ENCODE data around the gene BLTP3B. TPM values are rescaled to one million over a fixed set of nuclear protein-coding genes. Genes with fewer than 3 reads are reported as not detected.
"Not testable (repeated sequence)": the region's sequence is repeated elsewhere in the genome, so short reads cannot be mapped to it uniquely, and the experiment has no call there.

BLTP3B gene
- total RNA-seq: 8.6 and 14.9 TPM in 2 replicates

- no peak for DNase-seq (ENCODE audit: extremely low read depth, low read depth, low spot score)
Measured at GRCh38 chr12:100142851-100143559, at the start of gene BLTP3B. BLTP3B (minus strand) TSS chr12:100142874; CDS start chr12:100142635, 239 bp downstream.

GRCh38 chr12:100189636-100190394, 47.1 kb upstream of the BLTP3B start:
- no peak for DNase-seq (ENCODE audit: extremely low read depth, low read depth, low spot score)

GRCh38 chr12:100188888-100189635, 46.4 kb upstream of the BLTP3B start:
- DNase-seq (ENCODE audit: extremely low read depth, low read depth, low spot score): not testable (repeated sequence)

- DNase-seq (ENCODE audit: extremely low read depth, low read depth, low spot score): no peak
Measured at GRCh38 chr12:100187857-100188519, 45.3 kb upstream of the BLTP3B start.

- no peak for DNase-seq (ENCODE audit: extremely low read depth, low read depth, low spot score)
Measured at GRCh38 chr12:100187068-100187467, 44.4 kb upstream of the BLTP3B start.

- DNase-seq (ENCODE audit: extremely low read depth, low read depth, low spot score): no peak
Measured at GRCh38 chr12:100186071-100186470, 43.4 kb upstream of the BLTP3B start.

- DNase-seq (ENCODE audit: extremely low read depth, low read depth, low spot score): no peak
Measured at GRCh38 chr12:100185361-100185894, 42.8 kb upstream of the BLTP3B start.

GRCh38 chr12:100184549-100185145, 42.0 kb upstream of the BLTP3B start:
- DNase-seq (ENCODE audit: extremely low read depth, low read depth, low spot score): no peak

GRCh38 chr12:100179252-100179651, 36.6 kb upstream of the BLTP3B start:
- no peak for DNase-seq (ENCODE audit: extremely low read depth, low read depth, low spot score)

GRCh38 chr12:100176493-100176892, 33.8 kb upstream of the BLTP3B start:
- DNase-seq (ENCODE audit: extremely low read depth, low read depth, low spot score): not testable (repeated sequence)

GRCh38 chr12:100174495-100174894, 31.8 kb upstream of the BLTP3B start:
- DNase-seq (ENCODE audit: extremely low read depth, low read depth, low spot score): no peak

- DNase-seq (ENCODE audit: extremely low read depth, low read depth, low spot score): no peak
Measured at GRCh38 chr12:100173111-100173510, 30.4 kb upstream of the BLTP3B start.

- no peak for DNase-seq (ENCODE audit: extremely low read depth, low read depth, low spot score)
Measured at GRCh38 chr12:100171248-100171647, 28.6 kb upstream of the BLTP3B start.

GRCh38 chr12:100170313-100170858, 27.7 kb upstream of the BLTP3B start:
- no peak for DNase-seq (ENCODE audit: extremely low read depth, low read depth, low spot score)

- DNase-seq (ENCODE audit: extremely low read depth, low read depth, low spot score): no peak
Measured at GRCh38 chr12:100169345-100169744, 26.7 kb upstream of the BLTP3B start.

- DNase-seq (ENCODE audit: extremely low read depth, low read depth, low spot score): no peak
Measured at GRCh38 chr12:100168562-100168961, 25.9 kb upstream of the BLTP3B start.

GRCh38 chr12:100166232-100166631, 23.6 kb upstream of the BLTP3B start:
- no peak for DNase-seq (ENCODE audit: extremely low read depth, low read depth, low spot score)

GRCh38 chr12:100165356-100165755, 22.7 kb upstream of the BLTP3B start:
- no peak for DNase-seq (ENCODE audit: extremely low read depth, low read depth, low spot score)

GRCh38 chr12:100164153-100164704, 21.6 kb upstream of the BLTP3B start:
- no peak for DNase-seq (ENCODE audit: extremely low read depth, low read depth, low spot score)

Data from glomerular endothelial cell (primary cell).